ENCODE measurements around the gene WASF1. TPM values are rescaled to one million over a fixed set of nuclear protein-coding genes. Genes with fewer than 3 reads are reported as not detected.
"Not testable (repeated sequence)": the region's sequence is repeated elsewhere in the genome, so short reads cannot be mapped to it uniquely, and the experiment has no call there.

WASF1 gene
- polyA plus RNA-seq, 1 donor = 11.2 TPM

GRCh38 chr6:110093981-110094380 is 85.5 kb downstream of the WASF1 start:
- H3K27me3 ChIP-seq (ENCODE audit: control insufficient read depth, insufficient read depth, low read length) = no peaks in the 10 kb centered on the region
- H3K9me3 ChIP-seq (ENCODE audit: control insufficient read depth, low read depth, low read length) = no peaks in the 10 kb centered on the region
- no peaks in the 10 kb centered on the region for H3K36me3 ChIP-seq (ENCODE audit: control insufficient read depth, insufficient read depth, low read length)
- peaks cover 3% of the 10 kb centered on the region for H3K4me1 ChIP-seq (ENCODE audit: control insufficient read depth, insufficient read depth, low read length)
- H3K4me3 ChIP-seq (ENCODE audit: low read length) = no peak overlapping the region
- DNase-seq = no peak
- no peak overlapping the region for H3K27ac ChIP-seq (ENCODE audit: low read length)
- WGBS (ENCODE audit: insufficient coverage, low lambda C conversion rate) = 83% methylated on average over 1 of the region's 1 CpG

- H3K27me3 ChIP-seq (ENCODE audit: control insufficient read depth, insufficient read depth, low read length) = no peaks in the 10 kb centered on the region
- H3K27ac ChIP-seq (ENCODE audit: low read length) = no peak overlapping the region
- no peak overlapping the region for H3K4me3 ChIP-seq (ENCODE audit: low read length)
- DNase-seq = no peak
- no peaks in the 10 kb centered on the region for H3K9me3 ChIP-seq (ENCODE audit: control insufficient read depth, low read depth, low read length)
- H3K4me1 ChIP-seq (ENCODE audit: control insufficient read depth, insufficient read depth, low read length) = no peaks in the 10 kb centered on the region
- no peaks in the 10 kb centered on the region for H3K36me3 ChIP-seq (ENCODE audit: control insufficient read depth, insufficient read depth, low read length)
These were observed 88.6 kb downstream of the WASF1 start for GRCh38 chr6:110090876-110091275.

GRCh38 chr6:110089323-110089722 is 90.1 kb downstream of the WASF1 start:
- no peaks in the 10 kb centered on the region for H3K9me3 ChIP-seq (ENCODE audit: control insufficient read depth, low read depth, low read length)
- H3K4me1 ChIP-seq (ENCODE audit: control insufficient read depth, insufficient read depth, low read length) = no peaks in the 10 kb centered on the region
- H3K36me3 ChIP-seq (ENCODE audit: control insufficient read depth, insufficient read depth, low read length) = no peaks in the 10 kb centered on the region
- H3K27me3 ChIP-seq (ENCODE audit: control insufficient read depth, insufficient read depth, low read length) = no peaks in the 10 kb centered on the region
- no peak overlapping the region for H3K27ac ChIP-seq (ENCODE audit: low read length)
- DNase-seq = no peak
- no peak overlapping the region for H3K4me3 ChIP-seq (ENCODE audit: low read length)

GRCh38 chr6:110085285-110085684 is 94.2 kb downstream of the WASF1 start:
- WGBS (ENCODE audit: insufficient coverage, low lambda C conversion rate) = no CpG with 5 or more reads among the region's 2 CpGs
- H3K36me3 ChIP-seq (ENCODE audit: control insufficient read depth, insufficient read depth, low read length) = no peaks in the 10 kb centered on the region
- H3K4me3 ChIP-seq (ENCODE audit: low read length) = no peak overlapping the region
- DNase-seq = no peak
- H3K27ac ChIP-seq (ENCODE audit: low read length) = no peak overlapping the region
- H3K27me3 ChIP-seq (ENCODE audit: control insufficient read depth, insufficient read depth, low read length) = no peaks in the 10 kb centered on the region
- no peaks in the 10 kb centered on the region for H3K4me1 ChIP-seq (ENCODE audit: control insufficient read depth, insufficient read depth, low read length)
- H3K9me3 ChIP-seq (ENCODE audit: control insufficient read depth, low read depth, low read length) = no peaks in the 10 kb centered on the region

GRCh38 chr6:110083875-110084585 is 95.4 kb downstream of the WASF1 start:
- H3K9me3 ChIP-seq (ENCODE audit: control insufficient read depth, low read depth, low read length) = no peaks in the 10 kb centered on the region
- WGBS (ENCODE audit: insufficient coverage, low lambda C conversion rate) = 33% methylated on average over 1 of the region's 1 CpG
- no peak for DNase-seq
- no peaks in the 10 kb centered on the region for H3K4me1 ChIP-seq (ENCODE audit: control insufficient read depth, insufficient read depth, low read length)
- no peaks in the 10 kb centered on the region for H3K27me3 ChIP-seq (ENCODE audit: control insufficient read depth, insufficient read depth, low read length)
- H3K27ac ChIP-seq (ENCODE audit: low read length) = no peak overlapping the region
- H3K4me3 ChIP-seq (ENCODE audit: low read length) = no peak overlapping the region
- no peaks in the 10 kb centered on the region for H3K36me3 ChIP-seq (ENCODE audit: control insufficient read depth, insufficient read depth, low read length)

- DNase-seq = no peak
- no CpG with 5 or more reads among the region's 1 CpG for WGBS (ENCODE audit: insufficient coverage, low lambda C conversion rate)
These were observed 104.1 kb downstream of the WASF1 start for GRCh38 chr6:110075406-110075805.

GRCh38 chr6:110073474-110073873 is 106.0 kb downstream of the WASF1 start:
- DNase-seq; H3K27ac ChIP-seq (ENCODE audit: low read length); H3K4me1 ChIP-seq (ENCODE audit: control insufficient read depth, insufficient read depth, low read length); H3K9me3 ChIP-seq (ENCODE audit: control insufficient read depth, low read depth, low read length); H3K4me3 ChIP-seq (ENCODE audit: low read length); H3K36me3 ChIP-seq (ENCODE audit: control insufficient read depth, insufficient read depth, low read length): not testable (repeated sequence)
- peaks cover 10% of the 10 kb centered on the region for H3K27me3 ChIP-seq (ENCODE audit: control insufficient read depth, insufficient read depth, low read length)

More at GRCh38 chr6:110075406-110075805, 104.1 kb downstream of the WASF1 start:
- H3K4me3 ChIP-seq (ENCODE audit: low read length) = no peak overlapping the region
- no peak overlapping the region for H3K27ac ChIP-seq (ENCODE audit: low read length)
- peaks cover 7% of the 10 kb centered on the region for H3K27me3 ChIP-seq (ENCODE audit: control insufficient read depth, insufficient read depth, low read length)
- no peaks in the 10 kb centered on the region for H3K36me3 ChIP-seq (ENCODE audit: control insufficient read depth, insufficient read depth, low read length)
- no peaks in the 10 kb centered on the region for H3K4me1 ChIP-seq (ENCODE audit: control insufficient read depth, insufficient read depth, low read length)
- no peaks in the 10 kb centered on the region for H3K9me3 ChIP-seq (ENCODE audit: control insufficient read depth, low read depth, low read length)

- H3K4me3 ChIP-seq (ENCODE audit: low read length) = no peak overlapping the region
- peaks cover 15% of the 10 kb centered on the region for H3K27me3 ChIP-seq (ENCODE audit: control insufficient read depth, insufficient read depth, low read length)
- no peaks in the 10 kb centered on the region for H3K9me3 ChIP-seq (ENCODE audit: control insufficient read depth, low read depth, low read length)
- no peaks in the 10 kb centered on the region for H3K36me3 ChIP-seq (ENCODE audit: control insufficient read depth, insufficient read depth, low read length)
- H3K4me1 ChIP-seq (ENCODE audit: control insufficient read depth, insufficient read depth, low read length) = no peaks in the 10 kb centered on the region
- WGBS (ENCODE audit: insufficient coverage, low lambda C conversion rate) = no CpG with 5 or more reads among the region's 8 CpGs
- no peak for DNase-seq
- no peak overlapping the region for H3K27ac ChIP-seq (ENCODE audit: low read length)
These were observed 110.9 kb downstream of the WASF1 start for GRCh38 chr6:110068592-110068967.

GRCh38 chr6:110067837-110068591 is 111.5 kb downstream of the WASF1 start:
- Histone ChIP-seq H3K27ac (ENCODE audit: low read length) (no peak overlapping the region), H3K4me3 (ENCODE audit: low read length) (no peak overlapping the region), H3K4me1 (ENCODE audit: control insufficient read depth, insufficient read depth, low read length) (no peaks in the 10 kb centered on the region), H3K9me3 (ENCODE audit: control insufficient read depth, low read depth, low read length) (no peaks in the 10 kb centered on the region), H3K36me3 (ENCODE audit: control insufficient read depth, insufficient read depth, low read length) (no peaks in the 10 kb centered on the region), H3K27me3 (ENCODE audit: control insufficient read depth, insufficient read depth, low read length) (peaks cover 15% of the 10 kb centered on the region)
- 80% methylated on average over 3 of the region's 6 CpGs for WGBS (ENCODE audit: insufficient coverage, low lambda C conversion rate)
- no peak for DNase-seq

- no peak overlapping the region for H3K4me3 ChIP-seq (ENCODE audit: low read length)
- DNase-seq = no peak
- H3K27ac ChIP-seq (ENCODE audit: low read length) = no peak overlapping the region
- no peaks in the 10 kb centered on the region for H3K36me3 ChIP-seq (ENCODE audit: control insufficient read depth, insufficient read depth, low read length)
- H3K9me3 ChIP-seq (ENCODE audit: control insufficient read depth, low read depth, low read length) = no peaks in the 10 kb centered on the region
- no peaks in the 10 kb centered on the region for H3K4me1 ChIP-seq (ENCODE audit: control insufficient read depth, insufficient read depth, low read length)
- WGBS (ENCODE audit: insufficient coverage, low lambda C conversion rate) = 87% methylated on average over 3 of the region's 5 CpGs
- H3K27me3 ChIP-seq (ENCODE audit: control insufficient read depth, insufficient read depth, low read length) = peaks cover 26% of the 10 kb centered on the region
These were observed 114.5 kb downstream of the WASF1 start for GRCh38 chr6:110064744-110065524.
